ENCODE measurements around the gene CYP4B1.
"Not testable (repeated sequence)": the region's sequence is repeated elsewhere in the genome, so short reads cannot be mapped to it uniquely, and the experiment has no call there.

CYP4B1 gene

DNA sequence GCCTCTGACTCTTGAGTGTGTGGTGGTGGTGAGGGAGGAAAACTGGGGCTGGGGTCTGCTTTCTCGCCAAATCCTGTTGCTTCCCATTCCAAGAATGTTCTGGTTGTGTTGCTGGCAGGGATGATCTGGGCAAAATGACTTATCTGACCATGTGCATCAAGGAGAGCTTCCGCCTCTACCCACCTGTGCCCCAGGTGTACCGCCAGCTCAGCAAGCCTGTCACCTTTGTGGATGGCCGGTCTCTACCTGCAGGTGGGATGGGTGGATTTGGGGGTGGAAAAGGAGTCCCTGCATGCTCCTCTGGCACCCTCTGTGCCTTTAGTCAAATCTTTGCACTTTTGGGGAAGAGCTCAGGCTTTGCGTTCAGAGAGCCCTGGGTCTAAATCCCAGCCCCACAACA is 18.1 kb downstream of the CYP4B1 start:
- no peak for DNase-seq

DNA sequence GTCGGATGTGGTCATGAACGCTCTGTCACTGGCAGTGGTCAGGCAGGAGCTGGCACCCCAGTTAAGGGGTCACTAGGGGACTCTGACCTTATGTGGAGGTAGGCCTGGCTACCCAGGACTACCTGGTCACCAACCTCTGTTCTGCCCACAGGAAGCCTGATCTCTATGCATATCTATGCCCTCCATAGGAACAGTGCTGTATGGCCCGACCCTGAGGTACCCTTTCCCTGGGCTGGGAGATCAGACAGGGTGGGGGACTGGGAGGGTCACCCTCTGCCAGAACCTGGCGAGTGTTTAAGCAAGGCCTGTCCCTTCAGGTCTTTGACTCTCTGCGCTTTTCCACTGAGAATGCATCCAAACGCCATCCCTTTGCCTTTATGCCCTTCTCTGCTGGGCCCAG is 19.0 kb downstream of the CYP4B1 start:
- DNase-seq, result no peak

DNA sequence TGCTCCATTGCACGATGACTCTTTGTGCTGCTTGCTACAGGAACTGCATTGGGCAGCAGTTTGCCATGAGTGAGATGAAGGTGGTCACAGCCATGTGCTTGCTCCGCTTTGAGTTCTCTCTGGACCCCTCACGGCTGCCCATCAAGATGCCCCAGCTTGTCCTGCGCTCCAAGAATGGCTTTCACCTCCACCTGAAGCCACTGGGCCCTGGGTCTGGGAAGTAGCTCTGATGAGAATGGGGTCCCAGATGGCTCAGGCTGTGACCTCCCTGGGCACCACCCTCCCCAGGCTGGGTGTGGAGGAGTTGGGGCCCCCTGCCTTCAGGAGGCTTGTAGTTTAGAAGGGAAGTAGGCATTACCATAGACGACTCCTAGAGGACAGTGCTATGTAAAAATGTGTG is 19.7 kb downstream of the CYP4B1 start:
- DNase-seq, result no peak

- DNase-seq, result no peak
Observed at GRCh38 chr1:46819335-46819734, 20.5 kb downstream of the CYP4B1 start.

DNA sequence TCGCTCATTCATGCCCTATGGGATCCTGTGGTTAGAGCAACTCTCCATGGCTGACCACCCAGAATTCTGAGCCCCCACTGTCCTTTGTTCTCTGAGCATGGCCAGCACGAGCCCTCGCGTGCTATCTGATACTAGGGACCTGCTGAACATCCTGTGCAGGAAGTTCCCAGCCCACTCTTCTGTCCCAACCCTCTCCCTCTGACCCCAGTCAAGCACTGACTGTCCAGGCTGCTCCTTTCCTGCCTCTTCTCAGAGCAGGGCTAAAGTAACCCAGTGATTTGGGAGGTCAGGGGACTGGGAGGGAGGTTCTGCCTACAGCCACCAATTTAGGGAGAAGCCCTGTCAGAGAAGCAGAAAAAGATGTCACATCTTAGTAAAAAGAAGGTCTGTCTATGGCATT is 21.2 kb downstream of the CYP4B1 start:
- no peak for DNase-seq

DNA sequence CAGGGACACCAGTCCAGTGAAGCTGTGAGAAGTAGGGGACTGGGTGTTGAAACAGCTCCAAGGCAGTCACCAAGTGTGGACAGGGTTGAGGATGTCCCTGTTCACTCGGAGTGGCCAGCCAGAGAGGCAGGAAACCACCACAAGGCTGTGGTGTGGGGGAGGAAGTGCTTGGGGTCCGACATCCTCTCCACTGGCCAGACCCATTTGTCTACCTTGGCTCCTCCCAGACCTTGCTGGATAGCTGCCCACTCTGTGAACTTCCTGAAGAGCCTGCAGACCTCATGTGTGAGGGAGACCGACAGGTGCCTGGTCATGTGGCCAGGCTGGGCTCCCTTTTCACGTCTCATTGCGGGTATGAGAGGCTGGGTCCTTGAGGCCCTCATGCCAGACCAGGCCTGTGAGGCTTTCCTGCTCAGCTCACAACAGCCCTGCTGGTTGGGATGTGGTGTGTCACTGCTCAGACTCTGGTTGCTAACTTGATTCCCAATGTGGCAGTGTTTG is 21.8 kb downstream of the CYP4B1 start:
- DNase-seq, result no peak

- no peak for DNase-seq
Observed at GRCh38 chr1:46822248-46822826, 23.5 kb downstream of the CYP4B1 start.

GRCh38 chr1:46823151-46823550 is 24.3 kb downstream of the CYP4B1 start:
- no peak for DNase-seq

- DNase-seq, result not testable (repeated sequence)
Observed at GRCh38 chr1:46826892-46827291, 28.0 kb downstream of the CYP4B1 start.

GRCh38 chr1:46830665-46831322 is 31.9 kb downstream of the CYP4B1 start:
- DNase-seq, result no peak

DNA sequence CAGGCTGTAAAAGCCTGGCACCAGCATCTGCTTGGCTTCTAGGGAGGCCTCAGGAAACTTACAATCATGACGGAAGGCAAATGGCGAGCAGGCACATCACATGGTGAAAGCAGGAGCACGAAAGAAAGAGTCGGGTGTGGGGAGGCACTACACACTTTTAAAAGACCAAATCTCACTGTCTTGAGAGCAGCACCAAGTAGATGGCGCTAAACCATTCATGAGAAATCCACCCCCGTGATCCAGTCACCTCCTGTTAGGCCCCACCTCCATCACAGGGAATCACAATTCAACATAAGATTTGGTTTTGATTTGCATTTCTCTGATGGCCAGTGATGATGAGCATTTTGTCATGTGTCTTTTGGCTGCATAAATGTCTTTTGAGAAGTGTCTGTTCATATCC is 36.6 kb downstream of the CYP4B1 start:
- DNase-seq, result not testable (repeated sequence)

DNA sequence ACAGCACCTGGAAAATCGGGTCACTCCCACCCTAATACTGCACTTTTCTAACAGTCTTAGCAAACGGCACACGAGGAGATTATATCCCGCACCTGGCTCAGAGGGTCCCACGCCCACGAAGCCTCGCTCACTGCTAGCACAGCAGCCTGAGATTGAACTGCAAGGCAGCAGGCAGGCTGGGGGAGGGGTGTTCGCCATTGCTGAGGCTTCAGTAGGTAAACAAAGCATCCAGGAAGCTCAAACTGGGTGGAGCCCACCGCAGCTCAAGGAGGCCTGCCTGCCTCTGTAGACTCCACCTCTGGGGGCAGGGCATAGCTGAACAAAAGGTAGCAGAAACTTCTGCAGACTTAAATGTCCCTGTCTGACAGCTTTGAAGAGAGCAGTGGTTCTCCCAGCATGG is 47.5 kb downstream of the CYP4B1 start:
- not testable (repeated sequence) for DNase-seq

- DNase-seq, result not testable (repeated sequence)
Observed at GRCh38 chr1:46857660-46858065, 58.8 kb downstream of the CYP4B1 start.

GRCh38 chr1:46862348-46862747 is 63.5 kb downstream of the CYP4B1 start:
- no peak for DNase-seq
